Suprapubic skin (tissue), 4 donors: Measurements from ENCODE around the gene MRPL11. TPM values are rescaled to one million over a fixed set of nuclear protein-coding genes. Genes with fewer than 3 reads are reported as not detected.
"Not testable (repeated sequence)": the region's sequence is repeated elsewhere in the genome, so short reads cannot be mapped to it uniquely, and the experiment has no call there.

ENCODE experiments used
- DNase-seq, 2 donors: peaks; one replicate each; pipeline ENCODE4 v3.0.0-alpha.2; 2019; ENCODE audit warnings: low spot score in 2 of 2
- H3K27ac ChIP-seq: fragments of 200-600 bp; sonication (generic); one replicate; pipeline ENCODE4 v1.5.1; 2019
- H3K27me3 ChIP-seq: fragments of 200-600 bp; sonication (generic); one replicate; pipeline ENCODE4 v1.5.1; 2019
- H3K36me3 ChIP-seq: fragments of 200-600 bp; sonication (generic); one replicate; pipeline ENCODE4 v1.5.1; 2019
- H3K4me1 ChIP-seq: fragments of 200-600 bp; sonication (generic); one replicate; pipeline ENCODE4 v1.5.1; 2019
- H3K4me3 ChIP-seq: fragments of 200-600 bp; sonication (generic); one replicate; pipeline ENCODE4 v1.5.1; 2019; ENCODE audit warnings: mild to moderate bottlenecking
- H3K9me3 ChIP-seq: fragments of 200-600 bp; sonication (generic); one replicate; pipeline ENCODE4 v1.5.1; 2019
- EP300 ChIP-seq: sonication (generic); formaldehyde crosslinking; IDR thresholded peaks from one replicate; pipeline ENCODE4 v1.6.1; 2017; ENCODE audit warnings: antibody characterized with exemption
- POLR2A ChIP-seq, 2 donors: fragments of 450-650 bp; IDR thresholded peaks; one replicate each; pipeline ENCODE4 v1.6.1; 2017; ENCODE audit warnings: antibody characterized with exemption in 2 of 2, mild to moderate bottlenecking in 2 of 2, moderate library complexity in 2 of 2
- POLR2AphosphoS5 ChIP-seq, 3 donors: sonication (generic); formaldehyde crosslinking; IDR thresholded peaks; one replicate each; pipeline ENCODE4 v1.6.1; 2017; ENCODE audit warnings: antibody characterized with exemption in 3 of 3
- WGBS: methylation state at CpG from one replicate; pipeline ENCODE4 v1.1.5; 2018; 5-methylcytosine and 5-hydroxymethylcytosine counted together
- total RNA-seq, 4 donors: library from RNA; depleted of rRNA; stranded (reverse); fragments of >200 nt; gene quantifications; one replicate each; pipeline ENCODE4 v1.1.0, GENCODE V29; 2016
- TF ChIP-seq, protein P1 (sequence below), 2 donors: fragments of 200-600 bp in 1 of 2; fragments of 450-650 bp in 1 of 2; sonication (generic) in 1 of 2; IDR thresholded peaks; one replicate each; pipeline ENCODE4 v1.5.1; 2016 to 2019; ENCODE audit warnings: antibody characterized with exemption in 2 of 2, mild to moderate bottlenecking in 1 of 2, moderate library complexity in 1 of 2

Gene MRPL11
- total RNA-seq, 4 donors from 2014 or later, result 22.0 to 42.0 (median 28.0) TPM

DNA sequence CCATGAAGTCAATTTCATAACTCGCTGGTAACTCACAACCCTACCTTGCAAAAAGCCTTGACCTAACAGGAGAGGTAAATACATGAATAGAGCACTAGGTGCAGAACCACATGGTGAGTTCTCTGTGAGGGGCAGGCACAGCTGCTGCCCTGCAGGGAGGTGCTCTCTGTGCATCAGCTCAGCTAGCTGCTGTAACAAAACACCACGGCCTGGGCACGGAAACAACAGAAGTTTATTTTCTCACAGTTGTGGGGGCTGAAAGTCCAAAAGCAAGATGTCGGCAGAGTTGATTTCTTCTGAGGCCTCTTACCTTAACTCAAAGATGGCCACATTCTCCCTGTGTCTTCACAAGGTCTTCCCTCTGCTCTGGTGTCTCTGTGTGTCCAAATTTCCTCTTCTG is 13.0 kb upstream of the MRPL11 start:
- Histone ChIP-seq H3K9me3 (no peaks in the 10 kb centered on the region), H3K27ac (no peak overlapping the region), H3K4me1 (no peaks in the 10 kb centered on the region), H3K36me3 (no peaks in the 10 kb centered on the region), H3K27me3 (no peaks in the 10 kb centered on the region), H3K4me3 (no peak overlapping the region)
- 96% methylated on average over 4 of the region's 4 CpGs for WGBS
- no peak for TF ChIP-seq POLR2A (IDR thresholded peaks at IDR 0.05)
- TF ChIP-seq POLR2AphosphoS5 (IDR thresholded peaks at IDR 0.05), result no peak
- TF ChIP-seq, protein P1, sequence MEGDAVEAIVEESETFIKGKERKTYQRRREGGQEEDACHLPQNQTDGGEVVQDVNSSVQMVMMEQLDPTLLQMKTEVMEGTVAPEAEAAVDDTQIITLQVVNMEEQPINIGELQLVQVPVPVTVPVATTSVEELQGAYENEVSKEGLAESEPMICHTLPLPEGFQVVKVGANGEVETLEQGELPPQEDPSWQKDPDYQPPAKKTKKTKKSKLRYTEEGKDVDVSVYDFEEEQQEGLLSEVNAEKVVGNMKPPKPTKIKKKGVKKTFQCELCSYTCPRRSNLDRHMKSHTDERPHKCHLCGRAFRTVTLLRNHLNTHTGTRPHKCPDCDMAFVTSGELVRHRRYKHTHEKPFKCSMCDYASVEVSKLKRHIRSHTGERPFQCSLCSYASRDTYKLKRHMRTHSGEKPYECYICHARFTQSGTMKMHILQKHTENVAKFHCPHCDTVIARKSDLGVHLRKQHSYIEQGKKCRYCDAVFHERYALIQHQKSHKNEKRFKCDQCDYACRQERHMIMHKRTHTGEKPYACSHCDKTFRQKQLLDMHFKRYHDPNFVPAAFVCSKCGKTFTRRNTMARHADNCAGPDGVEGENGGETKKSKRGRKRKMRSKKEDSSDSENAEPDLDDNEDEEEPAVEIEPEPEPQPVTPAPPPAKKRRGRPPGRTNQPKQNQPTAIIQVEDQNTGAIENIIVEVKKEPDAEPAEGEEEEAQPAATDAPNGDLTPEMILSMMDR (IDR thresholded peaks at IDR 0.05), result no peak
- no peak for TF ChIP-seq EP300
- DNase-seq, result no peak

DNA sequence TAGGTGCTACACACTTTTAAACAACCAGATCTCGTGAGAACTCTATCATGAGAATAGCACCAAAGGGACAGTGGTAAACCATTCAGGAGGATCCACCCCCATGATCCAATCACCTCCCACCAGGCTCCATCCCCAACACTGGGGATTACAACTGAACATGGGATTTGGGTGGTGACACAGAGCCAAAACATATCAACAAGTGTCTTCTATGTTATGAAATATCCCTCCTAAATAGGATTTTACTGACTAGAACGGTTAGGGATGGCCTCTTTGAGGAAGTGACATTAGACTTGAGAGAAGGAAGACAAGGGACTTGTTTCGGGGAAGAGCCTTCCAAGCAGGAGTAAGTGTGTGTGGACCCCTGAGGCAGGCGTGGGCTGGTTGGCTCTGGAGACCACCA is 11.9 kb upstream of the MRPL11 start:
- DNase-seq, result no peak
- WGBS, result 74% methylated on average over 4 of the region's 4 CpGs

DNA sequence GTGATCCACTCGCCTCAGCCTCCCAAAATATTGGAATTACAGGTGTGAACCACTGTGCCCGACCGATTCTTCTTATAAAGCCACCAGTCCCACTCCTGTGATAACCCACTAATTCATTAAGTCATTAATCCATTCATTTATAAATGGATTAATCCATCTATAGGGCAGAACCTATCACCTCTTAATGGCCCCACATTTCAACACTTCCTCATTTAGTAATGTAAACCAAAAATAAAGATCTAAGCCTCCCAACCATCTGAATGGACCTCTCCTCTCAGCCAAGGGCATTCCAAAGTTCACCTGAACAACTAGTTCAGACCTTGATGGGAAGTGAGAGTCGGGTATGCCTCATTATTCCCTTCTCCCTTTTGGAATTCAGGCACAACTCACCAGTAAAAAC is 9.9 kb upstream of the MRPL11 start:
- 84% methylated on average over 4 of the region's 4 CpGs for WGBS

More for the DNA sequence above, 11.9 kb upstream of the MRPL11 start:
- Histone ChIP-seq H3K36me3 (no peaks in the 10 kb centered on the region), H3K27ac (no peak overlapping the region), H3K9me3 (no peaks in the 10 kb centered on the region), H3K4me3 (no peak overlapping the region), H3K27me3 (no peaks in the 10 kb centered on the region), H3K4me1 (no peaks in the 10 kb centered on the region)
- TF ChIP-seq POLR2AphosphoS5 (IDR thresholded peaks at IDR 0.05) (no peak), POLR2A (IDR thresholded peaks at IDR 0.05) (no peak), EP300 (no peak)
- TF ChIP-seq, protein P1 (IDR thresholded peaks at IDR 0.05), result no peak

DNA sequence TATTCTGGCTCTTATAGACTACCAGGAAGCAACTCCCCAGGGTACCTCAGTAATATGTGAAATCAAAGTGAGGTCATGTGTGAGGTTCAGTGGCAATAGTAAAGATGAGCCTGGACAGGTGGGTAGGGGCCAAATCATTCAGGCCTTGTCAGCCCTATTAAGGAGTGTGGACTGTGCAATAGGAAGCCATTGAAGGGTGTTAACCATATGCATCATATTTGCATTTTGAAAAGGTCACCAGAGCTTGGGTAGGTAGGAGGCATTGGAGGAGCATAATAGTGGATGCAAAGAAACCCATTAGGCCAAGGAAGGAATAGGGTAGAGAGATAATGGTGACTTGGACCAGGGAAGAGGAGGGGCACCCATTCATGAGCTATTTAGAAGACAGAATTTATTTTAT is 8.4 kb upstream of the MRPL11 start:
- no peaks in the 10 kb centered on the region for H3K36me3 ChIP-seq
- DNase-seq, result no peak
- no peak overlapping the region for H3K27ac ChIP-seq
- TF ChIP-seq EP300, result no peak
- TF ChIP-seq, protein P1 (IDR thresholded peaks at IDR 0.05), result no peak
- TF ChIP-seq POLR2A (IDR thresholded peaks at IDR 0.05), result no peak
- TF ChIP-seq POLR2AphosphoS5 (IDR thresholded peaks at IDR 0.05), result no peak
- H3K27me3 ChIP-seq, result no peaks in the 10 kb centered on the region
- no peak overlapping the region for H3K4me3 ChIP-seq
- no peaks in the 10 kb centered on the region for H3K4me1 ChIP-seq
- H3K9me3 ChIP-seq, result no peaks in the 10 kb centered on the region

More for the DNA sequence above, 9.9 kb upstream of the MRPL11 start:
- TF ChIP-seq EP300, result no peak
- no peak for TF ChIP-seq POLR2AphosphoS5 (IDR thresholded peaks at IDR 0.05)
- TF ChIP-seq, protein P1 (IDR thresholded peaks at IDR 0.05), result no peak
- TF ChIP-seq POLR2A (IDR thresholded peaks at IDR 0.05), result no peak
- no peak for DNase-seq
- Histone ChIP-seq H3K4me3 (no peak overlapping the region), H3K4me1 (no peaks in the 10 kb centered on the region), H3K36me3 (no peaks in the 10 kb centered on the region), H3K27ac (no peak overlapping the region), H3K27me3 (no peaks in the 10 kb centered on the region), H3K9me3 (no peaks in the 10 kb centered on the region)

DNA sequence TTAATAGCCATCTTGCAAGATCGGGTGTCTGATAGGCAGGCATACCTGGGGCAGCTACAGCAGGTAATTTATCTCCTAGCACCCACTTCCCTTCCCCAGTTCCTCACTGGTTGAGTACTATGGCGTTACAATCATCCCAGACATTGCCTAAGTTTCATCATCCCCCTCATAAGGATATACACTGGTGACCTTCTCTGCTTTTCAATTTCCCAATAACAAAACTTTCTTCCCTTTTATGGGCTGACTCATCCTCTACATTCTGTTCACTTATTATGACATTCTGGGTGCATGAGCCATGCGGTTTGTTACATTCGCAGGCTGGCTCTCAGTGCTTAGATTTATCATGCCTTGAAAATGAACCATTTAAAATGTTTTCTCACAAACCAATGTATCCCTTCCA is 5.0 kb upstream of the MRPL11 start:
- no peaks in the 10 kb centered on the region for H3K9me3 ChIP-seq
- 86% methylated on average over 4 of the region's 4 CpGs for WGBS
- DNase-seq, result no peak
- H3K27ac ChIP-seq, result no peak overlapping the region
- no peaks in the 10 kb centered on the region for H3K27me3 ChIP-seq
- no peaks in the 10 kb centered on the region for H3K36me3 ChIP-seq
- no peak overlapping the region for H3K4me3 ChIP-seq
- no peaks in the 10 kb centered on the region for H3K4me1 ChIP-seq
- TF ChIP-seq POLR2A (IDR thresholded peaks at IDR 0.05) (no peak), POLR2AphosphoS5 (IDR thresholded peaks at IDR 0.05) (no peak), EP300 (no peak)
- TF ChIP-seq, protein P1 (IDR thresholded peaks at IDR 0.05), result no peak

DNA sequence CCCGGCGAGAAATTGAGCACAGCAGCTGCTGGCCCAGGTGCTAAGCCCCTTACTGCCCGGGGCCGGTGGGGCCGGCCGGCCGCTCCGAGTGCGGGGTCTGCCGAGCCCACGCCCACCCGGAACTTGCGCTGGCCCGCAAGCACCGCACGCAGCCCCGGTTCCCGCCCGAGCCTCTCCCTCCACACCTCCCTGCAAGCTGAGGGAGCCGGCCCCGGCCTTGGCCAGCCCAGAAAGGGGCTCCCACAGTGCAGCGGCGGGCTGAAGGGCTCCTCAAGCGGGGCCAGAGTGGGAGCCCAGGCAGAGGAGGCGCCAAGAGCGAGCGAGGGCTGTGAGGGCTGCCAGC is 2.3 kb upstream of the MRPL11 start:
- peaks cover 13% of the 10 kb centered on the region for H3K36me3 ChIP-seq

DNA sequence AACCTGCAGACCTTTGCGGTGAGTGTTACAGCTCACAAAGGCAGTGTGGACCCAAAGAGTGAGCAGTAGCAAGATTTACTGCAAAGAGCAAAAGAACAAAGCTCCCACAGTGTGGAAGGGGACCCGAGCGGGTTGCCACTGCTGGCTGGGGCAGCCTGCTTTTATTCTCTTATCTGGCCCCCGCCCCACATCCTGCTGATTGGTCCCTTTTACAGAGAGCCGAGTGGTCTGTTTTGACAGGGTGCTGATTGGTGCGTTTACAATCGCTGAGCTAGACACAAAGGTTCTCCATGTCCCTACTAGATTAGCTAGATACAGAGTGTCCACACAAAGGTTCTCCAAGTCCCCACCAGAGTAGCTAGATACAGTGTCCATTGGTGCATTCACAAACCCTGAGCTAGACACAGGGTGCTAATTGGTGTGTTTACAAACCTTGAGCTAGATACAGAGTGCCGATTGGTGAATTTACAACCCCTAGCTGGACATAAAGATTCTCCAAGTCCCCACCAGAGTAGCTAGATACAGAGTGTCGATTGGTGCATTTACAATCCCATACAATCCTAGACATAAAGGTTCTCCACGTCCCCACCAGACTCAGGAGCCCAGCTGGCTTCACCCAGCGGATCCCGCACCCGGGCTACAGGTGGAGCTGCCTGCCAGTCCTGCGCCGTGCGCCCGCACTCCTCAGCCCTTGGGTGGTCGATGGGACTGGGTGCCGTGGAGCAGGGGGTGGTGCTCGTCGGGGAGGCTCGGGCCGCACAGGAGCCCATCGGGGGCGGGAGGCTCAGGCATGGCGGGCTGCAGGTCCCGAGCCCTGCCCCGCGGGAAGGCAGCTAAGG is 1.7 kb upstream of the MRPL11 start:
- H3K36me3 ChIP-seq, result peaks cover 18% of the 10 kb centered on the region
- not testable (repeated sequence) for H3K27ac ChIP-seq, DNase-seq, H3K4me3 ChIP-seq, H3K9me3 ChIP-seq, H3K27me3 ChIP-seq
- peaks cover 11% of the 10 kb centered on the region for H3K4me1 ChIP-seq
- WGBS, result 79% methylated on average over 7 of the region's 29 CpGs

More for the DNA sequence above, 2.3 kb upstream of the MRPL11 start:
- not testable (repeated sequence) for H3K9me3 ChIP-seq, H3K4me3 ChIP-seq, H3K27ac ChIP-seq, H3K27me3 ChIP-seq, DNase-seq
- peaks cover 11% of the 10 kb centered on the region for H3K4me1 ChIP-seq
- 90% methylated on average over 4 of the region's 27 CpGs for WGBS
